C4-2B (cell line): ENCODE data around the gene KCNMA1.

Source experiments
- ZFX ChIP-seq: fragments of 450-650 bp; IDR thresholded peaks from 2 replicates; pipeline ENCODE4 v1.6.1; 2017
- TF ChIP-seq, protein P1 (sequence below): fragments of 450-650 bp; conservative IDR thresholded peaks from 2 replicates; pipeline ENCODE4 v1.5.1; 2017; ENCODE audit warnings: mild to moderate bottlenecking

- TF ChIP-seq, protein P1, sequence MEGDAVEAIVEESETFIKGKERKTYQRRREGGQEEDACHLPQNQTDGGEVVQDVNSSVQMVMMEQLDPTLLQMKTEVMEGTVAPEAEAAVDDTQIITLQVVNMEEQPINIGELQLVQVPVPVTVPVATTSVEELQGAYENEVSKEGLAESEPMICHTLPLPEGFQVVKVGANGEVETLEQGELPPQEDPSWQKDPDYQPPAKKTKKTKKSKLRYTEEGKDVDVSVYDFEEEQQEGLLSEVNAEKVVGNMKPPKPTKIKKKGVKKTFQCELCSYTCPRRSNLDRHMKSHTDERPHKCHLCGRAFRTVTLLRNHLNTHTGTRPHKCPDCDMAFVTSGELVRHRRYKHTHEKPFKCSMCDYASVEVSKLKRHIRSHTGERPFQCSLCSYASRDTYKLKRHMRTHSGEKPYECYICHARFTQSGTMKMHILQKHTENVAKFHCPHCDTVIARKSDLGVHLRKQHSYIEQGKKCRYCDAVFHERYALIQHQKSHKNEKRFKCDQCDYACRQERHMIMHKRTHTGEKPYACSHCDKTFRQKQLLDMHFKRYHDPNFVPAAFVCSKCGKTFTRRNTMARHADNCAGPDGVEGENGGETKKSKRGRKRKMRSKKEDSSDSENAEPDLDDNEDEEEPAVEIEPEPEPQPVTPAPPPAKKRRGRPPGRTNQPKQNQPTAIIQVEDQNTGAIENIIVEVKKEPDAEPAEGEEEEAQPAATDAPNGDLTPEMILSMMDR: no peak
- TF ChIP-seq ZFX: no peak
Observed at GRCh38 chr10:77197544-77197943, 440.1 kb downstream of the KCNMA1 start.
